ENCODE data around the gene SPSB4. TPM values are rescaled to one million over a fixed set of nuclear protein-coding genes. Genes with fewer than 3 reads are reported as not detected.
A peak's percentile ranks its signal among the peaks of the same experiment; 100 is the strongest.
"Not testable (repeated sequence)": the region's sequence is repeated elsewhere in the genome, so short reads cannot be mapped to it uniquely, and the experiment has no call there.

Gene SPSB4
- total RNA-seq, 1 donor from 2014 or later: 5.3 TPM

- intact Hi-C loops (cut with micrococcal nuclease): loop anchor here (10.0 kb wide), 2 partner anchors 52 to 92 kb away; partner anchors contain the start of gene SPSB4
- ATAC-seq (no peak), DNase-seq (no peak)
Measured at GRCh38 chr3:141106842-141107241, 55.7 kb downstream of the SPSB4 start.

- intact Hi-C loops (cut with micrococcal nuclease): loop anchor here (10.0 kb wide), 2 partner anchors 53 to 93 kb away; partner anchors contain the start of gene SPSB4
- no peak for DNase-seq
- ATAC-seq: peak; percentile 41
Measured at GRCh38 chr3:141108039-141108438, 56.9 kb downstream of the SPSB4 start.

GRCh38 chr3:141109751-141110150, 58.6 kb downstream of the SPSB4 start:
- intact Hi-C loops (cut with micrococcal nuclease): loop anchor here (10.0 kb wide), 2 partner anchors 55 to 95 kb away; partner anchors contain the start of gene SPSB4
- ATAC-seq (peak; percentile 95), DNase-seq (no peak)

- intact Hi-C loops (cut with micrococcal nuclease): no loop called here
- no peak for DNase-seq
- no peak for ATAC-seq
Measured at GRCh38 chr3:141110322-141110721, 59.2 kb downstream of the SPSB4 start.

GRCh38 chr3:141111364-141112155, 60.4 kb downstream of the SPSB4 start:
- intact Hi-C loops (cut with micrococcal nuclease): no loop called here
- DNase-seq: no peak
- ATAC-seq: no peak

- ATAC-seq (no peak), DNase-seq (no peak)
- intact Hi-C loops (cut with micrococcal nuclease): no loop called here
Measured at GRCh38 chr3:141112686-141113297, 61.6 kb downstream of the SPSB4 start.

- intact Hi-C loops (cut with micrococcal nuclease): not testable (repeated sequence)
Measured at GRCh38 chr3:141113680-141114079, 62.5 kb downstream of the SPSB4 start.

GRCh38 chr3:141114179-141114745, 63.1 kb downstream of the SPSB4 start:
- no peak for ATAC-seq
- intact Hi-C loops (cut with micrococcal nuclease): no loop called here
- DNase-seq: no peak

More at GRCh38 chr3:141113680-141114079, 62.5 kb downstream of the SPSB4 start:
- DNase-seq, ATAC-seq: not testable (repeated sequence)

- intact Hi-C loops (cut with micrococcal nuclease): no loop called here
- ATAC-seq (peak; percentile 39), DNase-seq (no peak)
Measured at GRCh38 chr3:141114816-141115460, 63.8 kb downstream of the SPSB4 start.

GRCh38 chr3:141115789-141116541, 64.8 kb downstream of the SPSB4 start:
- DNase-seq (no peak), ATAC-seq (peak; percentile 94)
- intact Hi-C loops (cut with micrococcal nuclease): no loop called here

GRCh38 chr3:141116721-141117120, 65.6 kb downstream of the SPSB4 start:
- ATAC-seq (no peak), DNase-seq (no peak)
- intact Hi-C loops (cut with micrococcal nuclease): no loop called here

- DNase-seq; intact Hi-C loops (cut with micrococcal nuclease); ATAC-seq: not testable (repeated sequence)
Measured at GRCh38 chr3:141117982-141118381, 66.8 kb downstream of the SPSB4 start.

- ATAC-seq (no peak), DNase-seq (no peak)
- intact Hi-C loops (cut with micrococcal nuclease): no loop called here
Measured at GRCh38 chr3:141122455-141123030, 71.4 kb downstream of the SPSB4 start.

GRCh38 chr3:141123677-141124410, 72.7 kb downstream of the SPSB4 start:
- intact Hi-C loops (cut with micrococcal nuclease): no loop called here
- peak; percentile 96 for ATAC-seq
- peak; percentile 65 for DNase-seq

GRCh38 chr3:141124715-141125114, 73.6 kb downstream of the SPSB4 start:
- no peak for DNase-seq
- intact Hi-C loops (cut with micrococcal nuclease): no loop called here
- no peak for ATAC-seq

- ATAC-seq (no peak), DNase-seq (no peak)
- intact Hi-C loops (cut with micrococcal nuclease): no loop called here
Measured at GRCh38 chr3:141125351-141125750, 74.2 kb downstream of the SPSB4 start.

- no peak for DNase-seq
- no peak for ATAC-seq
- intact Hi-C loops (cut with micrococcal nuclease): no loop called here
Measured at GRCh38 chr3:141126661-141127343, 75.7 kb downstream of the SPSB4 start.

Measured in left ventricle myocardium superior (tissue), 1 donor.